ENCODE measurements around the gene SVEP1.

Gene SVEP1

GRCh38 chr9:110330484-110331105, 248.9 kb downstream of the SVEP1 start:
- no peak for DNase-seq (ENCODE audit: low spot score)
- no peak for TF ChIP-seq CTCF (IDR thresholded peaks at IDR 0.05)
- H3K4me3 ChIP-seq: no peak overlapping the region
- no peak overlapping the region for H3K27ac ChIP-seq

- DNase-seq (ENCODE audit: low spot score): no peak
- TF ChIP-seq CTCF (IDR thresholded peaks at IDR 0.05): no peak
- H3K4me3 ChIP-seq: no peak overlapping the region
- H3K27ac ChIP-seq: no peak overlapping the region
Measured at GRCh38 chr9:110329639-110330230, 249.8 kb downstream of the SVEP1 start.

- TF ChIP-seq CTCF (IDR thresholded peaks at IDR 0.05): no peak
- H3K27ac ChIP-seq: no peak overlapping the region
- DNase-seq (ENCODE audit: low spot score): no peak
- H3K4me3 ChIP-seq: no peak overlapping the region
Measured at GRCh38 chr9:110328763-110329162, 250.8 kb downstream of the SVEP1 start.

DNA sequence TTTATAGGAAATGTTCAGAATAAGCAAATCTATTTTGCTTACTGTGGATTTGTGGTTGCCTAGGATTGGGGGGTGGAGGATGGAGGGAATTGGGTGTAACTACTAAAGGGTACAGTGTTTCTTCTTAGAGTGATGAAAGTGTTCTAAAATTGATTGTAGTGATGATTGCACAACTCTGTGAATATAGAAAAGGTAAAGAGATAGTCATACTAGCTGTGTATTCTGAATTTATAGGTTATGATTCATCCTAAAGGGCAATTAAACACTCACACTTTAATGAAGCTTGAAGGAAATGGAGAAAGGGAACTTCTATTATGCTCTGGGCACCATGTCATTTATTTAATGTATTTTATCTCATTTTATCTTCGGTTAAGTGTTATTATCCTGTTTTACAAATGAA, 251.8 kb downstream of the SVEP1 start:
- no peak for DNase-seq (ENCODE audit: low spot score)
- Histone ChIP-seq H3K4me3 (no peak overlapping the region), H3K27ac (no peak overlapping the region)
- no peak for TF ChIP-seq CTCF (IDR thresholded peaks at IDR 0.05)

- no peak overlapping the region for H3K4me3 ChIP-seq
- no peak for DNase-seq (ENCODE audit: low spot score)
- TF ChIP-seq CTCF (IDR thresholded peaks at IDR 0.05): no peak
Measured at GRCh38 chr9:110323818-110324217, 255.7 kb downstream of the SVEP1 start.

DNA sequence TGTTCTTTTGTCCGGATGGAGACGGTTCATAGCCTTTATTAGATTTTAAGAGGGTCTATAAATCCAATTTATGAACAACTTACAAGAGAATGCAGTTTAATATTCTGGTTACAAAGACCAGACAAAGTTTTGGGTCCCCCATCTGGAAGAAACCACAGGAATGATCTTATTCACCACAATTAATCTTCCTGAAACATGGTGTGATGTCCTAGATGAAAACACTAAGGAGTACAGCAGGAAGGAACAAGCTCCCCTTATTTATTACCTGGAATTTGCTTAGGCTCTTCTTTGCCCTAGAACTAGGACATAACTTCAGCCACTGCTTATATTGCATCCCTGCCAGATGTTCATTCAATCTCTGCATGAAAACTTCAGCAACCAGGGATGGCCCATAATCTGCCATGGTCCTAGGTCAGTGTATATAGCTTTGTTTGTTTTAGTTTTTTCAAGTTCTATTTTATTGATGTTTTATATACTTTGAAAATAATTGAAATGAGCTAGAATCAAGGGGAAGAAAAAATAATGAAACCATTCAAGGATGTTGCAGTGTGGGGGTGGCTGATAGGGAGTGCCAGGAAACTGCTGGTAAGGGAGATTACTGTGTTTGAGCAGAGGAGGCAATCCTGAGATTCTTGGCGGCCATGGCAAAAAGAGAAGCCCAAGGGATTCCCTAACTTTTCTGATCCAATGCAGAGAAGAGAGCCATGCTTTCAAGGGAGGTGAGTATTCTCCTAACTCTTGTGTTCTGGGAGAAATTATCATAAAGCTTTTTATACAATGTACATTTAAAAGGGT, 258.7 kb downstream of the SVEP1 start:
- Histone ChIP-seq H3K4me3 (no peak overlapping the region), H3K27ac (no peak overlapping the region)
- no peak for DNase-seq (ENCODE audit: low spot score)
- no peak for TF ChIP-seq CTCF (IDR thresholded peaks at IDR 0.05)

More at GRCh38 chr9:110323818-110324217, 255.7 kb downstream of the SVEP1 start:
- no peak overlapping the region for H3K27ac ChIP-seq

All from coronary artery (tissue), 2 donors.